Esophagus (tissue), 2 donors: ENCODE results near the gene PCNT. TPM values are rescaled to one million over a fixed set of nuclear protein-coding genes. Genes with fewer than 3 reads are reported as not detected.

ENCODE experiments used
- H3K27ac ChIP-seq, 2 donors: one replicate each; pipeline ENCODE4 v1.5.1; 2013; ENCODE audit warnings: low read depth in 2 of 2, mild to moderate bottlenecking in 2 of 2, inconsistent platforms in 1 of 2, low read length in 1 of 2, moderate library complexity in 1 of 2
- H3K27me3 ChIP-seq, 2 donors: one replicate each; pipeline ENCODE4 v1.6.1; 2013; ENCODE audit warnings: low read length in 2 of 2, control low read depth in 1 of 2, mild to moderate bottlenecking in 1 of 2; ENCODE audit not compliant: insufficient read depth in 2 of 2, control insufficient read depth in 1 of 2
- H3K36me3 ChIP-seq, 2 donors: one replicate each; pipeline ENCODE4 v1.6.1; 2013; ENCODE audit warnings: low read length in 1 of 2; ENCODE audit not compliant: control insufficient read depth in 2 of 2, insufficient read depth in 2 of 2
- H3K4me1 ChIP-seq, 2 donors: one replicate each; pipeline ENCODE4 v1.6.1; 2013; ENCODE audit warnings: low read length in 1 of 2; ENCODE audit not compliant: control insufficient read depth in 2 of 2, insufficient read depth in 2 of 2
- H3K4me3 ChIP-seq, 2 donors: one replicate each; pipeline ENCODE4 v1.5.1; 2013; ENCODE audit warnings: low read length in 2 of 2, mild to moderate bottlenecking in 2 of 2, low read depth in 1 of 2, moderate library complexity in 1 of 2
- H3K9me3 ChIP-seq, 2 donors: one replicate each; pipeline ENCODE4 v1.6.1; 2013; ENCODE audit warnings: mild to moderate bottlenecking in 2 of 2, low read depth in 1 of 2, low read length in 1 of 2, moderate library complexity in 1 of 2; ENCODE audit not compliant: control insufficient read depth in 2 of 2, insufficient read depth in 1 of 2
- WGBS, 2 donors: extraction: QIAGEN DNeasy Blood & Tissue Kit; methylation state at CpG; one replicate each; pipeline ENCODE4 v1.1.7; 2013; 5-methylcytosine and 5-hydroxymethylcytosine counted together
- polyA plus RNA-seq, 2 donors: library from polyadenylated mRNA; stranded (reverse); fragments of 200-250 nt; gene quantifications; one replicate each; pipeline ENCODE4 v1.2.3, GENCODE V29; 2013
- donor health status: healthy with polysubstance abuse.
- donor health status: Bipolar disorder and iron deficiency.

The PCNT gene
- polyA plus RNA-seq, 2 donors, result 14.1 to 14.9 TPM

DNA sequence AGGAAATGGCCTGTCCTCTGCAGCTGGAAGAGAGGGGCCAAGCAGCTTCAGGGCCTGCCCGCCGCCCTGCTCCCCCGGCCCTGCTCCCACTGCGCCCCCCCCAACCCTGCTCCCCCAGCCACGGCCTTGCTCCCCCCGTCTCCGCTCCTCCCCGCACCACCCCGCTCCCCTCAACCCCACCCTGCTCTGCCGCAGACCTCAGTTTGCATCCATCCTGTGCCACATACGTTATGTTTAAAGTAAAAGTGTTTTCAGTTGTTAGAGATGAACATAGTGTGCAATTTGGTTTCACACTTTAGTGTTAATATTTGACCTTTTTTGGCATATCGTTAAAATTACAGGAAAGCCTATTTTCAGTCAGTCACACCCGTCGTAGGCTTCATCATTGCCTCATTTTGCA, 100.7 kb downstream of the PCNT start:
- H3K4me1 ChIP-seq, result no peaks in the 10 kb centered on the region
- H3K27ac ChIP-seq, result no peak overlapping the region
- 83 to 87% methylated on average over 13 to 14 of the region's 14 CpGs for WGBS, 2 donors
- H3K9me3 ChIP-seq, result no peaks in the 10 kb centered on the region
- H3K36me3 ChIP-seq, result peaks cover 7 to 63% of the 10 kb centered on the region in 2 donors
- H3K4me3 ChIP-seq, result no peak overlapping the region
- H3K27me3 ChIP-seq, result no peaks in the 10 kb centered on the region

DNA sequence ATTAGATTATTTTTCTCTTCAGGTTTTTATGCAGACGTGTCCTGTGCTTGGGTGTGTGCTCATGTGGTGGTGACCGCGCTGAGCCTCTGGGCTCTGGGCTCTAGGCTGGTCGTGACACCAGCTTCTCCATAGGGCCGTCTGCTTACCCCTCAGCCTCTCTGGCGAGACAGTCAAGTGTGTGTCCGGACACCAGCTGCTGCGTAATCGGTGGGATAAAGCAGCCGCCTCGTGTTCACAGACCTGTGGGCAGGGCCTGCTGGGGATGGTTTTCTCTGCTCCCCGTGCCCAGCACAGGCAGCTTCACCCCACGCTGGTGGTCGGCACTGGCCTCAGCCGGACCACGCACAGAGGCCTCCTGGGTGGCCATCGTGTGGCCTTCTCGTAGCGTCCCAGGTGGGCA, 101.1 kb downstream of the PCNT start:
- Histone ChIP-seq H3K36me3 (peaks cover 7 to 60% of the 10 kb centered on the region in 2 donors), H3K27me3 (no peaks in the 10 kb centered on the region), H3K27ac (peak overlapping the region in 1 of 2 donors; percentile 2), H3K9me3 (no peaks in the 10 kb centered on the region), H3K4me3 (no peak overlapping the region), H3K4me1 (no peaks in the 10 kb centered on the region)
- 89 to 93% methylated on average over 19 of the region's 19 CpGs for WGBS, 2 donors

DNA sequence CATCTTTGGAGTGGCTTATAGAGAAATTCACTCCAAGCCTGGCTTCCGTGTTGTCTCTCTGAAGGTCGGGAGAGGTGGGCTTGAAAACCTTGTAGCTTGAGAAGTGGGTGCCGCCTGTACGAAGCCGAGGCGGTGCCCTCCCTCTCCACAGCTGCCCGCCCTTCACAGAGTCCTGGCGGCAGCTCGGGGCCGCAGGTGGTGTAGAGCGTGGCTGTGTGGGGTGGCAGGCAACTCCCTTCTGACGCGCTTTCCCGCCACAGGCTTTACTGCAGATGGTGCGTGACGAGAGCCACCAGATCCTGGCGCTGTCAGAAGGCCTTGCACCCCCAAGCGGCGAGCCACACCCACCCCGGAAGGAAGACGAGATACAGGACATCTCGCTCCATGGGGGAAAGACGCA, 101.6 kb downstream of the PCNT start:
- no peak overlapping the region for H3K27ac ChIP-seq
- WGBS, 2 donors, result 85 to 87% methylated on average over 23 of the region's 23 CpGs
- no peaks in the 10 kb centered on the region for H3K4me1 ChIP-seq
- no peak overlapping the region for H3K4me3 ChIP-seq
- H3K27me3 ChIP-seq, result no peaks in the 10 kb centered on the region
- no peaks in the 10 kb centered on the region for H3K9me3 ChIP-seq
- peaks cover 11 to 62% of the 10 kb centered on the region in 2 donors for H3K36me3 ChIP-seq

DNA sequence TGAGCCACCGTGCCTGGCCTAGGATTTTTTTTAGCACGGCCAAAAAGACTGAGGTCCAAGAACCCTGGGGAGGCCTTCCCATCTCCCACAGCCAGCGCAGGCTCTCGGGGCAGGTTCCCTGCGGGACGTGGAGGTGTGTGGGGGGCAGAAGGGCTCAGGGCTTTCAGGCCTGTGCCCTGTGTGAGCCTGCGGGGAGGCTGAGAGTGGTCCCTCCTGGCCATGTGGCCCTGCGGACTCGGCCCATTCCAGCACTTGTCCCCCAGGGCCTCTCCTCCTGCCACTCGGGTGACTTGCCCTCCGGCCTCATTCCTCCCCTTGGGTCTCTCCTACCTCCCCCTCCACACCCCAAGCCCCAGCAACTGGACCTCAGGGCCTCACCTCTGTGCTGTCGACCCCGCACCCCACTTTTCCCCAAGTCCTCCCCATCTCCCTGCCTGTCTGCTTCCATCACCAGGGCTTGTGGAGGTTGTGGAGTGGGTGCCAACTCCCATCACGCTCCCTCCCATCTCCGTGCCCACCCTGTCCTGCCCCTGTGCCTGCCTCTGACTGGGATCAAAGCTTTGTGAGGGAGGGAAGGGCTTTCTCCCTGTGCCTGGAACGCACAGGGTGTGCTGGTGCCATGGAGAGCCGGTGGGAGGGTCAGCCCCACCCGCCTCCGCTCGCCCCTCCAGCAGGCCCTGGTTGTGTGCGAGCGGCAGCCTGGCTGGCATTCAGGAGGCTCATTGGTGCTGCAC, 102.5 kb downstream of the PCNT start:
- Histone ChIP-seq H3K4me3 (no peak overlapping the region), H3K4me1 (no peaks in the 10 kb centered on the region), H3K36me3 (peaks cover 14 to 60% of the 10 kb centered on the region in 2 donors), H3K27me3 (no peaks in the 10 kb centered on the region), H3K27ac (no peak overlapping the region), H3K9me3 (no peaks in the 10 kb centered on the region)
- 90 to 97% methylated on average over 22 of the region's 22 CpGs for WGBS, 2 donors

DNA sequence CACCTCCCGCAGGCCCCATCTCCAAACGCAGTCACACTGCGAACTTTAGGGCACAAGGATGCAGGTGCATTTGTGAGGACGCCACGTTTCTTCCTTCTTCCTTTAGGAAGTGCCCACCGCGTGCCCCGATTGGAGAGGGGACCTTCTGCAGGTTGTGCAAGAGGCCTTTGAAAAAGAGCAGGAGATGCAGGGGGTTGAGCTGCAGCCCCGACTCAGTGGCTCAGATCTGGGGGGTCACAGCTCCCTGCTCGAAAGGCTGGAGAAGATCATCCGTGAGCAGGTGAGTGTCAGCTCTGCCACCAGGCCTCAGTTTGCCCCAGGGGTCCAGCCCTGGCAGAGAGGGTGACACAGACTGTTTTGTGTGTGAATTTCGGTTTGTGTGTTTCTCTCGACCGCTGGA, 103.6 kb downstream of the PCNT start:
- Histone ChIP-seq H3K27ac (no peak overlapping the region), H3K9me3 (no peaks in the 10 kb centered on the region), H3K36me3 (peaks cover 19 to 57% of the 10 kb centered on the region in 2 donors), H3K27me3 (no peaks in the 10 kb centered on the region), H3K4me1 (no peaks in the 10 kb centered on the region), H3K4me3 (no peak overlapping the region)
- 95% methylated on average over 14 of the region's 14 CpGs for WGBS, 2 donors

DNA sequence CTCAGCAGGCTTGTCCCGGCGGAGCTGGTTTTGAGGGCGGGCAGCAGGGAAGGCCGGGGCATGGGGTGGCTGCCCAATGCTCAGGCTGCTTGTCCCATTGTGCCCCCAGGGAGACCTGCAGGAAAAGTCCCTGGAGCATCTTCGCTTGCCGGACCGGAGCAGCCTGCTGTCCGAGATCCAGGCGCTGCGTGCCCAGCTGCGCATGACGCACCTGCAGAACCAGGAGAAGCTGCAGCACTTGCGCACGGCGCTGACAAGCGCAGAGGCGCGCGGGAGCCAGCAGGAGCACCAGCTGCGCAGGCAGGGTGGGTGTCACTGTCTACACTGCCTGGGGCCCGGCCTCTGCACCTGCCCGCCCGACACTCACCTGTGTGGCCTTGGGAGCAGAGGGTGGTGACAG, 104.3 kb downstream of the PCNT start:
- Histone ChIP-seq H3K36me3 (peaks cover 19 to 54% of the 10 kb centered on the region in 2 donors), H3K4me3 (no peak overlapping the region), H3K9me3 (no peaks in the 10 kb centered on the region), H3K27ac (no peak overlapping the region), H3K27me3 (no peaks in the 10 kb centered on the region), H3K4me1 (no peaks in the 10 kb centered on the region)
- WGBS, 2 donors, result 91 to 96% methylated on average over 23 of the region's 23 CpGs

DNA sequence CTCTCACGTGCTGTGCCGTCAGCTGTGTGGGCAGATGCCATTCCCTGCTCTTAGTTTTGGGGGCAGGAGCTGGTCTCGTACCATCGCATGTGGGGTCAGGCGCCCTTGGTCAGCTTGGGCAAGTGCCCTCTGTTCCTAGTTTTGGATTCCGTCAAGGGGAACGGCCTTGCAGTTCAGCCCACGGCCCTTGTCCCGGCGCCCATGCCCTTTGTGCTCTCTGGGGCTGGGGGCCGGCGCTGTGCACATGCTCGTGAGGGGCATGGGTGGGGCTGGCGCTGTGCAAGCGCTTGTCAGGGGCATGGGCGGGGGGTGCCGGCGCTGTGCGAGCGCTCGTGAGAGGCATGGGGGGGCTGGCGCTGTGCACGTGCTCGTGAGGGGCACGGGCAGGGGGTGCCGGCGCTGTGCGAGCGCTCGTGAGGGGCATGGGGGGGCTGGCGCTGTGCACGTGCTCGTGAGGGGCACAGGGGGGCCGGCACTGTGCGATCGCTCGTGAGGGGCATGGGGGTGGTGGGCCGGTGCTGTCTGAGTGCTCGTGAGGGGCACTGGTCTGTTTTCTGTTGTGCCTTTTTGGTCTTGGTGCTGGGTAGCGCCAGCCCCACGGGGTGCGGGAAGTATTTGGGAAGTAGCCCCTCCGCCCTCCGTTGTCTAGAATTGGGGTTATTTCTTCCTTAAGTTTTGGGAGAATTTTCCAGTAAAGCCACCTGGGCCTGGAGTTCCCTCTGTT, 105.2 kb downstream of the PCNT start:
- 96% methylated on average over 44 of the region's 44 CpGs for WGBS, 2 donors
- no peaks in the 10 kb centered on the region for H3K27me3 ChIP-seq
- H3K9me3 ChIP-seq, result no peaks in the 10 kb centered on the region
- no peak overlapping the region for H3K27ac ChIP-seq
- no peak overlapping the region for H3K4me3 ChIP-seq
- H3K4me1 ChIP-seq, result no peaks in the 10 kb centered on the region
- H3K36me3 ChIP-seq, result peaks cover 19 to 55% of the 10 kb centered on the region in 2 donors

DNA sequence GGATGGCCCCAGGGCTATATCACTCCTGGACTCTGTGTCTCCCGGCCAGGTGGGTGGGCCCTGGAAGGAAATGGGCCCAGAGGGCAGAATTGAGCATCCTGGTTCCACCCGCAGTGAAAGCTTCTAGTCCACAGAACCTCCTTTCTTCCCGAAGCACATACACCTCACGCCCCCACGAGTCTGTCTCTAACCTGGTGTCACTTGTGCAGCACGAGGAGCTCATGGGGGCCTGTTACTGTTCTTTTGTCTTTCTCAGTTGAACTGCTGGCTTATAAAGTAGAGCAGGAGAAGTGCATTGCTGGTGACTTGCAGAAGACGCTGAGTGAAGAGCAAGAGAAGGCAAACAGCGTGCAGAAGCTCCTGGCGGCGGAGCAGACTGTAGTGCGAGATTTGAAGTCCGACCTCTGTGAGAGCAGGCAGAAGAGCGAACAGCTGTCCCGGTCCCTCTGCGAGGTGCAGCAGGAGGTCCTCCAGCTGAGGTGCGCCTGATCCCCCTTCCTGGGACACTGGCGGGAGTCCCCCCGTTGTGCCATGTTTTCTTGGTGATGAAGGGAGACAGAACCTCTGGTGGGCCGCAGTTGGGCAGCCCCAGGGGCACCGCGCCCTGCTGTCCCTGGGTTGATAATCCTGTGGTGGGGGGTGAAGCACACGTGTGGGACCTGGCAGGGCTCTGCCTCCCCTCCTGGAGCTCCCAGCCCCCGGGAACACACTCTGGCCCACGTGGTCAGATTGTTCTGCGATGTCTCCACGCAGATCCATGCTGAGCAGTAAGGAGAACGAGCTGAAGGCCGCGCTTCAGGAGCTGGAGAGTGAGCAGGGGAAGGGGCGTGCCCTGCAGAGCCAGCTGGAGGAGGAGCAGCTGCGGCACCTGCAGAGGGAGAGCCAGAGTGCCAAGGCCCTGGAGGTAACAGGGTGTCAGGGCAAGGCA, 106.1 kb downstream of the PCNT start:
- no peak overlapping the region for H3K4me3 ChIP-seq
- no peaks in the 10 kb centered on the region for H3K9me3 ChIP-seq
- H3K27ac ChIP-seq, result no peak overlapping the region
- peaks cover 19 to 57% of the 10 kb centered on the region in 2 donors for H3K36me3 ChIP-seq
- 87 to 91% methylated on average over 31 of the region's 31 CpGs for WGBS, 2 donors
- H3K4me1 ChIP-seq, result no peaks in the 10 kb centered on the region
- no peaks in the 10 kb centered on the region for H3K27me3 ChIP-seq

DNA sequence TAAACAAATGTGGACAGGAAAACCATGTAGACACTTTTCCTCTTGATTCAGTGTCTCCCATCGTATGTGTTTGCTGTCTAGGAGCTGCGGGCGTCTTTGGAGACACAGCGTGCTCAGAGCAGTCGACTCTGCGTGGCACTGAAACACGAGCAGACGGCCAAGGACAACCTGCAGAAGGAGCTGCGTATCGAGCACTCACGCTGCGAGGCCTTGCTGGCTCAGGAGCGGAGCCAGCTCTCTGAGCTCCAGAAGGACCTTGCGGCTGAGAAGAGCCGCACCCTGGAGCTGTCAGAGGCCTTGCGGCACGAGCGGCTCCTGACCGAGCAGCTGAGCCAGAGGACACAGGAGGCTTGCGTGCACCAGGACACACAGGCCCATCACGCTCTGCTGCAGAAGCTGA, 107.5 kb downstream of the PCNT start:
- H3K36me3 ChIP-seq, result peaks cover 19 to 60% of the 10 kb centered on the region in 2 donors
- H3K4me3 ChIP-seq, result no peak overlapping the region
- H3K4me1 ChIP-seq, result no peaks in the 10 kb centered on the region
- no peaks in the 10 kb centered on the region for H3K9me3 ChIP-seq
- H3K27me3 ChIP-seq, result no peaks in the 10 kb centered on the region
- 93 to 94% methylated on average over 21 of the region's 21 CpGs for WGBS, 2 donors
- H3K27ac ChIP-seq, result no peak overlapping the region
